Stimulated activated naive CD8-positive, alpha-beta T cell treated with anti-CD3 and anti-CD28 coated beads, Interleukin-15, amount 100 ng/mL, for 72 hours (primary cell): Measurements from ENCODE around the gene MIEN1.
A peak's percentile ranks its signal among the peaks of the same experiment; 100 is the strongest.
"Not testable (repeated sequence)": the region's sequence is repeated elsewhere in the genome, so short reads cannot be mapped to it uniquely, and the experiment has no call there.

Experiments
- ATAC-seq: fragments of 150-1000 bp; cut with Tn5 transposase; 2 replicates; pipeline ENCODE4 v1.10.0; 2021; ENCODE audit warnings: mild to moderate bottlenecking, moderate library complexity
- DNase-seq, 2 donors: peaks; one replicate each; pipeline ENCODE4 v3.0.0; 2021 to 2022
- H3K27ac Mint-ChIP-seq, 2 donors: one replicate each; pipeline ENCODE4 v1.8.0; 2022; ENCODE audit warnings: mild to moderate bottlenecking in 2 of 2, mixed read lengths in 2 of 2, moderate library complexity in 2 of 2
- H3K27me3 Mint-ChIP-seq: one replicate; pipeline ENCODE4 v1.8.0; 2022; ENCODE audit warnings: mixed read lengths
- H3K4me1 Mint-ChIP-seq: one replicate; pipeline ENCODE4 v1.8.0; 2022; ENCODE audit warnings: mild to moderate bottlenecking, mixed read lengths
- H3K4me3 Mint-ChIP-seq, 2 donors: one replicate each; pipeline ENCODE4 v1.8.0; 2022; ENCODE audit warnings: mild to moderate bottlenecking in 2 of 2, mixed read lengths in 2 of 2, moderate library complexity in 1 of 2
- H3K9me3 Mint-ChIP-seq, 2 donors: one replicate each; pipeline ENCODE4 v1.8.0; 2022; ENCODE audit warnings: mixed read lengths in 2 of 2

MIEN1 gene

DNA sequence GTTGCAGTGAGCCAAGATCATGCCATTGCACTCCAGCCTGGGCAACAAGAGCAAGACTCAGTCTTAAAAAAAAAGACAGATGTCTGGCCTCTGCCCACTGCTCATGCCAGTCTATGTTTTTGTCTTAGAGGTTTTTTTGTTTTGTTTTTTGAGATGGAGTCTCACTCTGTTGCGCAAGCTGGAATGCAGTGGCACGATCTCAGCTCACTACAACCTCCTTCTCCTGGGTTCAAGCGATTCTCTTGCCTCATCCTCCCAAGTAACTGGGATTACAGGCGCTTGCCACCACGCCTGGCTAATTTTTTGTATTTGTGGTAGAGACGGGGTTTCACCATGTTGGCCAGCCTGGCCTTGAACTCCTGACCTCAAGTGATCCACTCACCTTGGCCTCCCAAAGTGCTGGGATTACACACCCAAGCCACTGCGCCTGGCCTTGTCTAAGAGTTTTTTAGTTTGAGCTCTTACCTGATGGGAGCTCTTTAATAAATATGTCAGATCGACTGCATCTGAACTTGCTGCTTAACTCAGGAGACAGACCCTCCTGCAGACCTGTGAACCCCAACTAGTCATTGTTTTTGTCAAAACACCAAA is 18.2 kb upstream of the MIEN1 start:
- peaks cover 26% of the 10 kb centered on the region for H3K4me1 Mint-ChIP-seq
- not testable (repeated sequence) for H3K27ac Mint-ChIP-seq, ATAC-seq, DNase-seq, H3K27me3 Mint-ChIP-seq, H3K4me3 Mint-ChIP-seq, H3K9me3 Mint-ChIP-seq

DNA sequence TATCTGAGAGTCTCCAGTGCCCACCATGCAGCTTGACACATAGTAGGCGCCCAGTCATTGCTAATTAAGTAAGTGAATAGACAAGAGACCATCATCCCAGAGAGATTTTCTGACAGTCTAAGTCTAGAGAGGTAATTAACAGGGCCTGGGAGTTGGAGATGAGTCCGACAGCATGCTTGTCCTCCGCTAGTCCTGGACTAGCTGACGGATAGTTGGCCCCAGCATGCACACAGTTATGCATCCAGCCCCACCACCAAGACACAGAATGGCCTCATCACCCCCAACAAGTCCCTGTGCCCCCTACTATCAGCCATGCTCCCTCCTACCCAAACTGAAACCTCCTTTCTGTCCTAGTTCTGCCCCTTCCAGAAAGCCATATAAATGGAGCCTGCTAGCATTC is 17.4 kb upstream of the MIEN1 start:
- H3K27ac Mint-ChIP-seq = no peak overlapping the region
- no peaks in the 10 kb centered on the region for H3K27me3 Mint-ChIP-seq
- peaks cover 18% of the 10 kb centered on the region for H3K4me1 Mint-ChIP-seq
- DNase-seq (no peak), ATAC-seq (no peak)
- no peak overlapping the region for H3K4me3 Mint-ChIP-seq
- H3K9me3 Mint-ChIP-seq = no peaks in the 10 kb centered on the region

DNA sequence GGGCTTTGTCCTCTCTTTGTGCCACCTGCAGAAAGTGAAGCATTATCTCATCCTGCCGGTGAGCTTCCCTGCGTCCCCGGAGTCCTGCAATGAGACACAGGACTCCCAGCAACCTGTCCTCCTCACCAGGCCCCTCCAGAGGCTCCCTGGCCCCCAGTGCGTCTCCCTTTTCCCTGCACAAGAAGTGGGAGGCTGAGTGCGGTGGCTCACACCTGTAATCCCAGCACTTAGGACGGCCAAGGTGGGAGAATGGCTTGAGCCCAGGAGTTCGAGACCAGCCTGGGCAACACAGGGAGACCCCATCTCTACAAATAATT is 15.8 kb upstream of the MIEN1 start:
- H3K4me1 Mint-ChIP-seq = peaks cover 4% of the 10 kb centered on the region
- H3K27me3 Mint-ChIP-seq = peaks cover 6% of the 10 kb centered on the region
- DNase-seq (no peak), ATAC-seq (no peak)
- no peak overlapping the region for H3K27ac Mint-ChIP-seq
- H3K9me3 Mint-ChIP-seq = no peaks in the 10 kb centered on the region
- H3K4me3 Mint-ChIP-seq = no peak overlapping the region

DNA sequence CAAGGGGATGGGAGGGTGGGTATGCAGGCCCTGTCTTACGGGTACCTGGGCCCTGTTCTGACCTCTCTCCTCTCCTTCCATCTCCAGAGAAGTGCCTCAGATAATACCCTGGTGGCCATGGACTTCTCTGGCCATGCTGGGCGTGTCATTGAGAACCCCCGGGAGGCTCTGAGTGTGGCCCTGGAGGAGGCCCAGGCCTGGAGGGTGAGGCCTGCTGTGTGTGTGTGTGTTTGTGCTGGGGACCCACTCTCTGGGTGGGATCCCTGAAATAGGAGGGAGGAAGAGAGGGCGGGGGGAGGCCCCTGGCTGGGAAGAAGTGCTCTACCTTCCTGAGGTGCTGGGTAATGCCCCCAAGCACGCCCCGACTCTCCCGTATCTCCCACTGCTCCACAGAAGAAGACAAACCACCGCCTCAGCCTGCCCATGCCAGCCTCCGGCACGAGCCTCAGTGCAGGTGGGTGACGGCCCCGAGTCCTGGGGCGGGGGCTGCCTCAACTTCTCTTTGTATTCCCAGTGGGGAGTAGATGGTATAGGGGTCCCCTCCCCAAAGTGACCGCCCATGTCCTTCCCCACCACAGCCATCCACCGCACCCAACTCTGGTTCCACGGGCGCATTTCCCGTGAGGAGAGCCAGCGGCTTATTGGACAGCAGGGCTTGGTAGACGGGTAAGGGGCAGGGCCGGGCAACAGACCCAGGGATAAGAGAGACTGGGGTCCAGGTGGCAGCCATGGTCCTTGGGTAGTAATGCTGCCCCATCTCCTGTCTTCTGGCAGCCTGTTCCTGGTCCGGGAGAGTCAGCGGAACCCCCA is 15.2 kb upstream of the MIEN1 start:
- H3K27me3 Mint-ChIP-seq = peaks cover 12% of the 10 kb centered on the region
- ATAC-seq (no peak), DNase-seq (no peak)
- no peaks in the 10 kb centered on the region for H3K9me3 Mint-ChIP-seq
- peak overlapping the region in 1 of 2 donors; percentile 64 for H3K27ac Mint-ChIP-seq
- H3K4me1 Mint-ChIP-seq = peaks cover 8% of the 10 kb centered on the region
- no peak overlapping the region for H3K4me3 Mint-ChIP-seq

DNA sequence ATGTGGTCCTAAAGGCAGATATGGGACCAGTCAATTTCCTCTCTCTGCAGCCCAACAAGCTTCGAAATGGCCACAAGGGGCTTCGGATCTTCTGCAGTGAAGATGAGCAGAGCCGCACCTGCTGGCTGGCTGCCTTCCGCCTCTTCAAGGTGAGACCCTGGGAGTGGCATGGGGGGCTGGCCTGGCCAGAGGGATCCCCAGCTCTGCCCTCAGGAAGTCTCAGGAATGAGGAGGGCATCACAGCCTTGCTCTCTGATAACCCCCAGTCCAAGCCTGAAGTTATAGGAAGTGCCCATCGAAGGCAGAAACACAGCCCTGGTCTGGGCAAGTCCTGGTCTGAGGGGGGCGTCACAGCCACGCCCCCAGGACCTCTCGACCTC is 14.5 kb upstream of the MIEN1 start:
- no peak for ATAC-seq
- Mint-ChIP-seq H3K4me1 (peaks cover 15% of the 10 kb centered on the region), H3K27me3 (peaks cover 18% of the 10 kb centered on the region)

DNA sequence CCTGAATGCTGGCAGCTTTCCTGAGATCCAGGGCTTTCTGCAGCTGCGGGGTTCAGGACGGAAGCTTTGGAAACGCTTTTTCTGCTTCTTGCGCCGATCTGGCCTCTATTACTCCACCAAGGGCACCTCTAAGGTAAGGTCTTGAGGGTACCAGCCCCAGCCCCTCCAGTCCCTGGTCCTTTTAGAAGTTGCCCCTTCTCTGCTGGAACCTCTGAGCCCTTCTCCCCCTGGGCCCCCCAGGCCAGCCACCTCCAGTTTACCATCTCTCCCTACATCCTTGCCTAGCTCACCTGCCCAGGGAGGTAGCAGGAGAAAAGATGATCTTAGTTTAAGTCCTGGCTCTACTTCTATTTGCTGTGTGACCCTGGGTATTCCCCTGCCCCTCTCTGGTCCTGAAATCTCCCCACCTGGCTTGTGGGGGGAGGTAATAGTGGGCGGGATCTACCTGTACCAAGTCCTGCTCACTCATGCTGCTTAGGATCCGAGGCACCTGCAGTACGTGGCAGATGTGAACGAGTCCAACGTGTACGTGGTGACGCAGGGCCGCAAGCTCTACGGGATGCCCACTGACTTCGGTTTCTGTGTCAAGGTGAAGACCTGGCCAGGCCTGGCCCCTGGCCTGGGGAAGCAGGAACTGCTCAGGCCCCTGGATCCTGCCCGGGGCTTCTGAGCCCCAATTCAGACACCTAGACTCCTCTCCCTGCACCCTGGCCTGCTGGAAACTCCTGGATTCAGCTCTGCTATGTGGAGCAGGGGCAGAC is 13.9 kb upstream of the MIEN1 start:
- Mint-ChIP-seq H3K27me3 (peaks cover 22% of the 10 kb centered on the region), H3K27ac (no peak overlapping the region), H3K9me3 (no peaks in the 10 kb centered on the region), H3K4me3 (no peak overlapping the region), H3K4me1 (peaks cover 20% of the 10 kb centered on the region)
- ATAC-seq (no peak), DNase-seq (no peak)

More for the DNA sequence above, 14.5 kb upstream of the MIEN1 start:
- Mint-ChIP-seq H3K27ac (no peak overlapping the region), H3K4me3 (no peak overlapping the region), H3K9me3 (no peaks in the 10 kb centered on the region)
- DNase-seq = no peak

DNA sequence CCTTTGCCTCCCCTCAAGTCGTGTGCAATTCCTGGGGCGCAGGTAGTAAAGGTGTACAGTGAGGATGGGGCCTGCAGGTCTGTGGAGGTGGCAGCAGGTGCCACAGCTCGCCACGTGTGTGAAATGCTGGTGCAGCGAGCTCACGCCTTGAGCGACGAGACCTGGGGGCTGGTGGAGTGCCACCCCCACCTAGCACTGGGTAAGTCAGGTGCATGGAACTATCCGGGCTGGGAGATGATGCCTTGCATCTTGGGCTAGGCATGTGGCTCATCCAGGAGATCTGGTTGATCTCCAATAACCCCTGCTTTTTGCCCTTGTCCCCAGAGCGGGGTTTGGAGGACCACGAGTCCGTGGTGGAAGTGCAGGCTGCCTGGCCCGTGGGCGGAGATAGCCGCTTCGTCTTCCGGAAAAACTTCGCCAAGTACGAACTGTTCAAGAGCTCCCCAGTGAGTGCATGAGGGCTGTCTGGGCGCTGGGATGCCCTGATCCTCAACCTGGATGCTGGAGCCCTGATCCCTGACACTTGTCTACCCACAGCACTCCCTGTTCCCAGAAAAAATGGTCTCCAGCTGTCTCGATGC is 12.6 kb upstream of the MIEN1 start:
- Mint-ChIP-seq H3K4me1 (peaks cover 33% of the 10 kb centered on the region), H3K27me3 (peaks cover 35% of the 10 kb centered on the region), H3K4me3 (no peak overlapping the region), H3K27ac (no peak overlapping the region), H3K9me3 (no peaks in the 10 kb centered on the region)
- DNase-seq = no peak
- ATAC-seq = no peak

DNA sequence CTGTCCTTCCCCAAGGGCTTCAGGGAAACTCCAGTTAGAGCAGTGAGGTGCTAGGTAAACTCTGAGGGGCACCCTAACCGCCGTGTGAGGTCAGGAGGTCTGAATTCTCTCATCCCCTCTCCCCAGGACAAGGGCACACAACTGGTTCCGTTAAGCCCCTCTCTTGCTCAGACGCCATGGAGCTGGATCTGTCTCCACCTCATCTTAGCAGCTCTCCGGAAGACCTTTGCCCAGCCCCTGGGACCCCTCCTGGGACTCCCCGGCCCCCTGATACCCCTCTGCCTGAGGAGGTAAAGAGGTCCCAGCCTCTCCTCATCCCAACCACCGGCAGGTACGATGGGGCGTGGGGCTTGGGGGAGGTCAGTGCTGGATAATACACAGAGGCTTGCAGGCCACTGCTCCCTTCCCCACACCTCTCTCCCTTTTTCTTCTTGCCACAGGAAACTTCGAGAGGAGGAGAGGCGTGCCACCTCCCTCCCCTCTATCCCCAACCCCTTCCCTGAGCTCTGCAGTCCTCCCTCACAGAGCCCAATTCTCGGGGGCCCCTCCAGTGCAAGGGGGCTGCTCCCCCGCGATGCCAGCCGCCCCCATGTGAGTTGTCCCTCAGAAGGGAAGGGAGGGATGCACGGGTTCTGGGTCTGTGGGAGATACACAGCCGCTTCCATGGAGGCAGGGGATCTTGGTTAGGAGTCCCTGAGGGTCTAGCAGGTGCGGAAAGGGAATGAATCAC is 12.0 kb upstream of the MIEN1 start:
- H3K27ac Mint-ChIP-seq = no peak overlapping the region
- peaks cover 39% of the 10 kb centered on the region for H3K4me1 Mint-ChIP-seq
- ATAC-seq (no peak), DNase-seq (no peak)
- H3K27me3 Mint-ChIP-seq = peaks cover 41% of the 10 kb centered on the region
- no peak overlapping the region for H3K4me3 Mint-ChIP-seq
- no peaks in the 10 kb centered on the region for H3K9me3 Mint-ChIP-seq

DNA sequence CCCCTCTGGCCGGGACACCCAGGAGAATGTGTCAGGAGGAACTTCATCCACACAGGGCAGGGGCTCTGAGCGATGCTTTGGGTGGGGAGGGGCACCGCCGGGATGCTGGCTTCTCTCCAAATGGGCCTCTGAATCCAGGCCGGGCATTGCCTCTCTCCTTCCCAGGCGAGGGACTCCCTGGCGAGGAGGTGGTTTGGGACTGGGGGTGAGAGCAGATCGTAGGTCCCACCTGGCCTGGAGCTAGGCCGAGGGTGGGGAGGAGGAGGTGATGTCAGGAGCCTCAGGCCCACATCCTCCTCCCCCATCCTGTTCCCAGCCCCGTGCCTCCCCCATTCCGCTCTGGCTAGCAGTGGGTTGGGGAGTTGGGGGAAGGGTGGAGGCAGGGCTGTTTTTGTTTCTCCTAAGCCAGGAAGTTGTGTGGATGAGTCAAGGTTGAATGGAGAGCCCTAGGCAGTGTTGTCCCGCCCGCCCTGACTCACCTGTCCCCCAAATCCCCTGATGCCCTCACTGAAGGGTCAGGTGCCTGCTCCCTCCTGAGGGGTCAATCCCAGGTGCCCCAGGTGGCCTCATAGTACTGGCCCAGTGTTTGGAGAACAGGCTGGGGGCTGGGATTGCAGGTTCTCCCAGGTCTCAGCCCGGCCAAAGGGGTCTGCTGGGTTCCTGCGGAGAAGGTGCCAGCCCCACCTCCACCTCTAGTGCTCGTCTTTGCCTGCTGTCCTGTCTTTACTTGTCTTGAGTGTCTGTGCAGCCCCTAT is 10.2 kb upstream of the MIEN1 start:
- H3K4me1 Mint-ChIP-seq = peaks cover 44% of the 10 kb centered on the region
- H3K4me3 Mint-ChIP-seq = no peak overlapping the region
- DNase-seq (no peak), ATAC-seq (no peak)
- H3K9me3 Mint-ChIP-seq = no peaks in the 10 kb centered on the region
- peak overlapping the region in 1 of 2 donors; percentile 75 for H3K27ac Mint-ChIP-seq
- H3K27me3 Mint-ChIP-seq = peaks cover 57% of the 10 kb centered on the region

DNA sequence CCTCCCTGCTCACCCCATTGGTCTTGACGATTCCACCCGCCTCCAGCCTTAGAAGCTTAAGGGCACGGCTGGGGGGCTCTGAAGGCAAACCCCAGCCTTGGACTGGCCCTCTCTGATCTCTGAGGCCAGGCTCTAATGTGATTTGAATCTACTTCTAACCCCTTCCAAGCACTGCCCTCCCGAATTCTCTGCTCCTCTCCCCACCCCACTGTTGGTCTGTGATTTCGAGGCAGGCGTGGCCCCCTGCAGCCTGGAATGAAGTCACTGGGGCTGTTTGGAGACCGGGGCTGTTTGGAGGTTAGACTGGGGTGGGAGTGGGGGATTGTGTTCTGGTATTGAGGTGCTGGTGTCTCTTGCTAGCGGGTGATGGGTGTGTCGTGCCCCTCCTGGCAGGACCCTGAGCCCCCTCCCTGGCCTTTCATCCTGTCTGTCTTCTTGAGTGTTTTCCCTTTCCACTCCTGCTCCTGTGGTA is 9.6 kb upstream of the MIEN1 start:
- peak overlapping the region in 1 of 2 donors; percentile 33 for H3K27ac Mint-ChIP-seq
- no peak for ATAC-seq
- no peak overlapping the region for H3K4me3 Mint-ChIP-seq
- DNase-seq = no peak
- peaks cover 58% of the 10 kb centered on the region for H3K27me3 Mint-ChIP-seq
- H3K9me3 Mint-ChIP-seq = no peaks in the 10 kb centered on the region
- H3K4me1 Mint-ChIP-seq = peaks cover 44% of the 10 kb centered on the region

DNA sequence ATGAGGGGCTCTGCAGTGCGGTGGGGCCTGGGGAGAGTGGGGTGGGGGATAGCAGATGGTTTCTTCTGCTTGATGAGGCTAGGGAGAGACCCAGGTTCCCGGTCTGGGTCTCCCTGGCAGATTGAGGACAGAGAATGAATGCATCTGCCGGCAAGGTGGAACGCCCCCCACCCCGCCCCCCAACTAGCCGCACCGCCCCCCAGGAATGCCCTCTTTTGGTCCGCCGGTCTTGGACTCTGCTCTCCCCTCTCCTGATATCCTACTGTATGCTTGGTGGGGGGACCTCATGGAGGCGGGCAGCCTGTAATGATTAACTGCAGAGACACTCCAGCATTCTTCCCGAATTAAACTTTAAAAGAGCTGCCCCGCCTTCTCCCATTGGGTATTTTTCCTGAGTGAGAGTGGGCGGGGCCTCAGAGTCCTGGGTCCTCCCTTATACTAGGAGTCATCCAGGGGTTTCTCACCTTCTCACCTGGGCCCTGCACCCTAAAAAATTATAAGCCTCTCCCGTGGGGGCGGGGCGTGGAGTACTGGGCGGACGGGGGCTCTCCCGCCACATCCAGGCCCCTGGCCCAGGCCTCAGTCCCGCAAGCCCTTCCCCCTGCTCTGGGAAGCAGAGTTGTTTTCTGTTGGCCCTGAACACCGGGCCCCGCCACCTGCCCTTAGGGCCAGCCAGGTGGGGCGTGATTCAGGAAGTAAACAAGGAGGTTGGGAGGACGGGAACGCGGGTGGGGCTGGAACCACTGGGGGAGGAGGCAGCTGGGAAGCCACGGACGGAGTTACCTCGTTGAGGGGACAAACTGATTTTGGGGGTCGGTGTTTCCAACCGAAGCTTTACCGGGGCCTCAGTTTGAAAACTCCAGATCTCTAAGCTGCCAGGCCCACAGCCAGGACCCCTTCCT is 8.9 kb upstream of the MIEN1 start:
- Mint-ChIP-seq H3K27ac (no peak overlapping the region), H3K4me3 (peak overlapping the region; percentile 89 to 93), H3K4me1 (peaks cover 44% of the 10 kb centered on the region), H3K27me3 (peaks cover 58% of the 10 kb centered on the region), H3K9me3 (no peaks in the 10 kb centered on the region)
- ATAC-seq = peak; percentile 38
- no peak for DNase-seq

DNA sequence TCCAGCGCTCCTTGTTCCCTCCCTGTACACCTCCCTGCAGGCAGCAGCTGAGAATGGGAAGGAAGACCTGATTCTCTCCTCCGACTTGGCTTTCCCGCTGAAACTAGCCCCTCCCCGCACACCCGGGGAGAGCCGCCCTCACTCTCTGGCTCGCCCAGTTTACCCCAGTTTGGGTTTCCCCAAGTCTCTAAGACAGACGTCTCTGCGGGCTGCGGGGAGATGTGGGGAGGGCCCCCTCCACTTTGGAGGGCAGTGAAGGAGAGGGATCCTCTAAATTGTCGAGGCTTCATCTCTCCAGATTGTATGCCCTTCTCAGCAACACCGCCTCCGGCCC is 8.2 kb upstream of the MIEN1 start:
- H3K9me3 Mint-ChIP-seq = no peaks in the 10 kb centered on the region
- H3K27me3 Mint-ChIP-seq = peaks cover 58% of the 10 kb centered on the region
- DNase-seq (peak; percentile 34 to 73), ATAC-seq (peak; percentile 97)
- H3K4me1 Mint-ChIP-seq = peaks cover 44% of the 10 kb centered on the region
- H3K4me3 Mint-ChIP-seq = peak overlapping the region; percentile 89 to 93
- H3K27ac Mint-ChIP-seq = peak overlapping the region; percentile 9 to 97

DNA sequence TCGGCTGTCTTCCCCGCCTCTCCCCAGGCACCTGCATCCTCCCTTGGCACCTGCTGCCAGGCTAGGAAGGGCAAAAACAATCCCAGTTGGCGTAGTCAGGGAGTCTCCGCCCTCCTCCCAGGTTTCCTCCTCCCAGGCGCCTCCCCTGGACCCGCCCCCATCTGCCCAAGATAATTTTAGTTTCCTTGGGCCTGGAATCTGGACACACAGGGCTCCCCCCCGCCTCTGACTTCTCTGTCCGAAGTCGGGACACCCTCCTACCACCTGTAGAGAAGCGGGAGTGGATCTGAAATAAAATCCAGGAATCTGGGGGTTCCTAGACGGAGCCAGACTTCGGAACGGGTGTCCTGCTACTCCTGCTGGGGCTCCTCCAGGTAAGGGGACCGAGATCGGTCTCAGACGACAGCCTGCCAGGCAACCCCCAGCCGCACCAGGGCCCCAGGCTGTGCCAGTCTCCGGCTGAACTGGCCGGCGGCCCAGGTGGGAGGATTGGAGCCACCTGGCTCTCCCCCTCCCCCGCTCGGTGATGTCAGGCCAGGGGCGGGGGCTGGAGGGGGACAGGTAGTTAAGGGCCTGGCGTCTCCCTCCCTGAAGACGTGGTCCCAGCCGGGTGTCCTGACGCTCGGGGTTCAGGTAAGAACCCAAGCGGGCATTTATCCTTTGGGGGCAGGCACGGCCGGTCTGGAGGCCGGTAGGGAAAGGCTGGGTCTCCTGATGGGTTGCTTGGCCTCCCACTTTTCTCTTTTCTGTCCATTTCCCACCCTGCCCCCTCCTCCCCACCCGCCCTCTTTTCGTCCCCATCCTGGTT is 7.6 kb upstream of the MIEN1 start, which contains the start of gene GRB7:
Gene GRB7, plus strand, starts transcription at position 179 of the 808 bp plus-strand sequence. CDS start 4,364 bp downstream, outside the sequence.
- ATAC-seq = peak; percentile 25
- DNase-seq = no peak
- Mint-ChIP-seq H3K4me1 (peaks cover 44% of the 10 kb centered on the region), H3K4me3 (peak within 1 kb of the TSS; percentile 89 to 93), H3K27ac (peak within 1 kb of the TSS; percentile 9 to 97), H3K27me3 (peaks cover 58% of the 10 kb centered on the region), H3K9me3 (no peaks in the 10 kb centered on the region)
